Keratinocyte (primary cell): ENCODE results near the gene C10orf71.

Source experiments
- CTCF ChIP-seq, 3 experiments: IDR thresholded peaks in 1 of 3; conservative IDR thresholded peaks in 1 of 3; optimal IDR thresholded peaks in 1 of 3; 2 replicates in 2 of 3; 3 replicates in 1 of 3; pipeline versions ENCODE3 to v1.5.1; 2011; ENCODE audit warnings: low read length in 3 of 3, mild to moderate bottlenecking in 3 of 3, moderate library complexity in 2 of 3, control low read depth in 1 of 3, inconsistent platforms in 1 of 3; ENCODE audit not compliant: insufficient read depth in 2 of 3; ENCODE audit errors: extremely low read depth in 1 of 3
- EZH2 ChIP-seq: IDR thresholded peaks from one replicate; pipeline ENCODE4 v1.6.1; 2012; ENCODE audit warnings: inconsistent platforms, mild to moderate bottlenecking, low read length, moderate library complexity

DNA sequence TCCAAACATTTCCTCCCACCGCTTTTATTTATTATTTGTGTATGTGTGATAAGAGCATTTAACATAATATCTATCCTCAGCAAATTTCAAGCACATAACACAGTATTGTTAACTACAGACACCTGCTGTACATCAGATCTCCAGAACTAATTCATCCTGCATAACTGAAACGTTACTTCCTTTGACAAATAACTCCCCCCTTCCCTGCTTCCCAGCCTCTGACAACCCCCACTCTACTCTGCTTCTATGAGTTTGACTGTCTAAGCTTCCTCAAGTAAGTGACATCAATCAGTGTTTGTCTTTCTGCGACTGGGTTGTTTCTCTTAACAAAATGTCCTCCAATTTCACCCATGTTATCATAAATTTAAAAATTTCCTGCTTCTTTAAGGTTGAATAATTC, 22.1 kb downstream of the C10orf71 start:
- TF ChIP-seq EZH2 (no peak), CTCF (optimal IDR thresholded peaks at IDR 0.05 in 1 of 3, IDR thresholded peaks at IDR 0.05 in 1 of 3, conservative IDR thresholded peaks at IDR 0.05 in 1 of 3; ENCODE audit: extremely low read depth in 1 of 3, insufficient read depth in 2 of 3, low read length in 3 of 3) (no peak)
